K562 (cell line): ENCODE measurements around the gene MAZ. TPM values are rescaled to one million over a fixed set of nuclear protein-coding genes. Genes with fewer than 3 reads are reported as not detected.

Experiments used
- ADNP ChIP-seq: fragments of 200-800 bp; sonication (Bioruptor generic); IDR thresholded peaks from 2 replicates; pipeline ENCODE4 v1.6.1; 2016; ENCODE audit warnings: missing genetic modification characterization, missing compliant biosample characterization
- BRCA1 ChIP-seq, 2 experiments: fragments of 450-650 bp in 1 of 2; sonication (generic) in 1 of 2; formaldehyde crosslinking in 1 of 2; IDR thresholded peaks; 2 replicates each; pipeline versions ENCODE4 v1.5.0 to v1.6.1; 2017 to 2020; ENCODE audit warnings: mild to moderate bottlenecking in 1 of 2, missing genetic modification reagents in 1 of 2
- CHCHD3 ChIP-seq: fragments of 250-450 bp; sonication (Bioruptor Pico); IDR thresholded peaks from 2 replicates; pipeline ENCODE4 v2.1.2; 2022; ENCODE audit warnings: mild to moderate bottlenecking
- COPS2 ChIP-seq: fragments of 450-650 bp; conservative IDR thresholded peaks from 2 replicates; pipeline ENCODE4 v1.6.1; 2016; ENCODE audit warnings: mild to moderate bottlenecking, moderate library complexity
- DPF2 ChIP-seq: fragments of 450-650 bp; IDR thresholded peaks from 2 replicates; pipeline ENCODE4 v1.6.1; 2016
- ELK3 ChIP-seq: fragments of 450-650 bp; formaldehyde crosslinking; IDR thresholded peaks from 2 replicates; pipeline ENCODE4 v1.4.0; 2020; ENCODE audit warnings: mild to moderate bottlenecking
- FOXJ3 ChIP-seq: sonication (generic); formaldehyde crosslinking; IDR thresholded peaks from 2 replicates; pipeline ENCODE4 v1.4.0; 2020; ENCODE audit warnings: mild to moderate bottlenecking, missing genetic modification reagents
- GATA2 ChIP-seq: sonication (generic); formaldehyde crosslinking; IDR thresholded peaks from 2 replicates; pipeline ENCODE4 v1.4.0; 2020; ENCODE audit warnings: mild to moderate bottlenecking, missing genetic modification reagents
- HDAC8 ChIP-seq: fragments of 450-650 bp; IDR thresholded peaks from 2 replicates; pipeline ENCODE4 v1.6.1; 2016; ENCODE audit warnings: mild to moderate bottlenecking, missing genetic modification characterization, moderate library complexity, missing compliant biosample characterization
- ILK ChIP-seq: fragments of 450-650 bp; IDR thresholded peaks from 2 replicates; pipeline ENCODE4 v1.6.1; 2016; ENCODE audit warnings: missing genetic modification characterization, low read depth, mild to moderate bottlenecking, missing compliant biosample characterization, moderate library complexity, borderline replicate concordance
- KLF1 ChIP-seq: fragments of 450-650 bp; IDR thresholded peaks from 2 replicates; pipeline ENCODE4 v1.6.1; 2016; ENCODE audit warnings: missing genetic modification characterization, missing compliant biosample characterization
- MITF ChIP-seq: IDR thresholded peaks from 2 replicates; pipeline ENCODE4 v1.6.1; 2014; ENCODE audit warnings: antibody characterized with exemption
- NR3C1 ChIP-seq: sonication (generic); formaldehyde crosslinking; IDR thresholded peaks from 2 replicates; pipeline ENCODE4 v1.8.1; 2022; ENCODE audit warnings: missing genetic modification reagents
- PCBP2 ChIP-seq: fragments of 200-400 bp; formaldehyde crosslinking; IDR thresholded peaks from 2 replicates; pipeline ENCODE4 v1.6.1; 2018; ENCODE audit warnings: low read length, low read depth, mild to moderate bottlenecking, moderate library complexity; ENCODE audit not compliant: poor library complexity, severe bottlenecking
- PTRF ChIP-seq: fragments of 450-650 bp; IDR thresholded peaks from 2 replicates; pipeline ENCODE4 v1.6.1; 2016; ENCODE audit warnings: mild to moderate bottlenecking, missing genetic modification characterization, missing compliant biosample characterization
- TBL1XR1 ChIP-seq, 2 experiments: IDR thresholded peaks; 2 replicates each; pipeline ENCODE4 v1.6.1; 2012; ENCODE audit warnings: improper control_type of control experiment in 2 of 2, low read length in 2 of 2, mild to moderate bottlenecking in 1 of 2
- TEAD1 ChIP-seq, 2 experiments: fragments of 450-650 bp in 1 of 2; sonication (generic) in 1 of 2; formaldehyde crosslinking; IDR thresholded peaks; 2 replicates each; pipeline versions ENCODE4 v1.4.0 to v1.8.0; 2020 to 2022; ENCODE audit warnings: mild to moderate bottlenecking in 2 of 2, missing genetic modification reagents in 1 of 2
- THRA ChIP-seq: fragments of 450-650 bp; IDR thresholded peaks from 2 replicates; pipeline ENCODE4 v1.6.1; 2017; ENCODE audit warnings: mild to moderate bottlenecking, moderate library complexity
- ZEB2 ChIP-seq: fragments of 450-650 bp; IDR thresholded peaks from 2 replicates; pipeline ENCODE4 v1.6.1; 2016
- polyA plus RNA-seq, 8 experiments: library from polyadenylated mRNA; depleted of rRNA in 4 of 8; stranded (reverse) in 5 of 8; unstranded in 3 of 8; fragments of >200 nt; fragmentation: Nextera tagmentation in 2 of 8; fragmentation: Illumina TruSeq in 1 of 8; extraction: Ambion mirVana in 2 of 8; extraction: Trizol in 1 of 8; gene quantifications; 2 replicates each; pipeline versions ENCODE4 v1.2.1 to v1.2.3, GENCODE V29; 2011 to 2014; ENCODE audit warnings: inconsistent platforms in 1 of 8, missing spikeins in 1 of 8
- total RNA-seq, 7 experiments: library from RNA; depleted of rRNA in 6 of 7; stranded (reverse); fragments of >200 nt in 6 of 7; fragmentation: Illumina TruSeq in 2 of 7; extraction: Trizol in 2 of 7; gene quantifications; 2 replicates each; pipeline versions ENCODE4 v1.2.1 to v1.2.3, GENCODE V29; 2011 to 2021; ENCODE audit warnings: low replicate concordance in 1 of 7
- TF ChIP-seq, protein P1 (sequence below): fragments of 450-650 bp; formaldehyde crosslinking; IDR thresholded peaks from 2 replicates; pipeline ENCODE4 v1.4.0; 2022; ENCODE audit warnings: missing genetic modification characterization
- TF ChIP-seq, protein P2 (sequence below): fragments of 250-450 bp; sonication (Bioruptor Pico); IDR thresholded peaks from 2 replicates; pipeline ENCODE4 v1.4.0; 2020; ENCODE audit warnings: mild to moderate bottlenecking, moderate library complexity

The MAZ gene
- total and polyA plus RNA-seq, 9 of the 15 experiments (the other 6 are each of a cell fraction or from before 2014, with no cell fraction given): 45.4 to 532 (median 250) TPM

- TF ChIP-seq TEAD1 (CRISPR knock-in tag; IDR thresholded peaks at IDR 0.05): no peak
- TF ChIP-seq ZEB2: no peak
- no peak for TF ChIP-seq CHCHD3
- no peak for TF ChIP-seq THRA
- no peak for TF ChIP-seq GATA2 (CRISPR knock-in tag)
- no peak for TF ChIP-seq TBL1XR1 (IDR thresholded peaks at IDR 0.05; ENCODE audit: low read length in 2 of 2)
- no peak for TF ChIP-seq COPS2
- TF ChIP-seq KLF1 (tag): no peak
- TF ChIP-seq, protein P1, sequence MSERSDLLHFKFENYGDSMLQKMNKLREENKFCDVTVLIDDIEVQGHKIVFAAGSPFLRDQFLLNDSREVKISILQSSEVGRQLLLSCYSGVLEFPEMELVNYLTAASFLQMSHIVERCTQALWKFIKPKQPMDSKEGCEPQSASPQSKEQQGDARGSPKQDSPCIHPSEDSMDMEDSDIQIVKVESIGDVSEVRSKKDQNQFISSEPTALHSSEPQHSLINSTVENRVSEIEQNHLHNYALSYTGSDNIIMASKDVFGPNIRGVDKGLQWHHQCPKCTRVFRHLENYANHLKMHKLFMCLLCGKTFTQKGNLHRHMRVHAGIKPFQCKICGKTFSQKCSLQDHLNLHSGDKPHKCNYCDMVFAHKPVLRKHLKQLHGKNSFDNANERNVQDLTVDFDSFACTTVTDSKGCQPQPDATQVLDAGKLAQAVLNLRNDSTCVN: no peak
- TF ChIP-seq DPF2: peak; percentile 31; the same call in 1 of the 2 replicates
- TF ChIP-seq FOXJ3: no peak
- TF ChIP-seq ILK (tag): no peak
- TF ChIP-seq, protein P2, sequence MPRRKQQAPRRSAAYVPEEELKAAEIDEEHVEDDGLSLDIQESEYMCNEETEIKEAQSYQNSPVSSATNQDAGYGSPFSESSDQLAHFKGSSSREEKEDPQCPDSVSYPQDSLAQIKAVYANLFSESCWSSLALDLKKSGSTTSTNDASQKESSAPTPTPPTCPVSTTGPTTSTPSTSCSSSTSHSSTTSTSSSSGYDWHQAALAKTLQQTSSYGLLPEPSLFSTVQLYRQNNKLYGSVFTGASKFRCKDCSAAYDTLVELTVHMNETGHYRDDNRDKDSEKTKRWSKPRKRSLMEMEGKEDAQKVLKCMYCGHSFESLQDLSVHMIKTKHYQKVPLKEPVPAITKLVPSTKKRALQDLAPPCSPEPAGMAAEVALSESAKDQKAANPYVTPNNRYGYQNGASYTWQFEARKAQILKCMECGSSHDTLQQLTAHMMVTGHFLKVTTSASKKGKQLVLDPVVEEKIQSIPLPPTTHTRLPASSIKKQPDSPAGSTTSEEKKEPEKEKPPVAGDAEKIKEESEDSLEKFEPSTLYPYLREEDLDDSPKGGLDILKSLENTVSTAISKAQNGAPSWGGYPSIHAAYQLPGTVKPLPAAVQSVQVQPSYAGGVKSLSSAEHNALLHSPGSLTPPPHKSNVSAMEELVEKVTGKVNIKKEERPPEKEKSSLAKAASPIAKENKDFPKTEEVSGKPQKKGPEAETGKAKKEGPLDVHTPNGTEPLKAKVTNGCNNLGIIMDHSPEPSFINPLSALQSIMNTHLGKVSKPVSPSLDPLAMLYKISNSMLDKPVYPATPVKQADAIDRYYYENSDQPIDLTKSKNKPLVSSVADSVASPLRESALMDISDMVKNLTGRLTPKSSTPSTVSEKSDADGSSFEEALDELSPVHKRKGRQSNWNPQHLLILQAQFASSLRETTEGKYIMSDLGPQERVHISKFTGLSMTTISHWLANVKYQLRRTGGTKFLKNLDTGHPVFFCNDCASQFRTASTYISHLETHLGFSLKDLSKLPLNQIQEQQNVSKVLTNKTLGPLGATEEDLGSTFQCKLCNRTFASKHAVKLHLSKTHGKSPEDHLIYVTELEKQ (CRISPR knock-in tag): no peak
- no peak for TF ChIP-seq MITF
- no peak for TF ChIP-seq PCBP2
- no peak for TF ChIP-seq ELK3 (CRISPR knock-in tag)
- no peak for TF ChIP-seq BRCA1 (IDR thresholded peaks at IDR 0.05)
- no peak for TF ChIP-seq BRCA1 (CRISPR knock-in tag; IDR thresholded peaks at IDR 0.05)
- TF ChIP-seq HDAC8 (tag): no peak
- TF ChIP-seq PTRF: no peak
- TF ChIP-seq ADNP: 0 out of 2 replicates have a peak, but pooled peaks have one; percentile 29
- TF ChIP-seq NR3C1 (CRISPR knock-in tag): no peak
Observed at GRCh38 chr16:29784901-29785500, 21.3 kb upstream of the MAZ start (continued).
